ENCODE measurements around the gene ANXA6.

DNA sequence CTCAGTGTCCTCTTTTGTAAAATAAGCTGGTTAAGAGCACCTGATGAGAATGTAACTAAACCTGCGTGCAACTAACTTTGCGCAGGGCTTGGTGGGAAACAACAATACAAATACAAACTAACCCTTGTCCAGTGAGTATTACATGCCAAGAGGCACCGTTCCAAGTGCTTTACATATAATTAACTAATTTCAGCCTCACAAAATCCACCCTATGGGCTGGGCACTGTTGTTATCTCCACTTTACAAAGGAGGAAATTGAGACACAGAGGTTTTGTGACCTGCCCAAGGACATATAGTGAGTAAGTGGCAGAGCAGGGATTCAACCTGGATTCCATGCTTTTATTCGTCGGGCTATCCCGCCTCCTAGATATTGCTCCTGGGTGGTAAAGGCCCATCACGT lies 50.5 kb downstream of the ANXA6 start:
- TF ChIP-seq, protein P1, sequence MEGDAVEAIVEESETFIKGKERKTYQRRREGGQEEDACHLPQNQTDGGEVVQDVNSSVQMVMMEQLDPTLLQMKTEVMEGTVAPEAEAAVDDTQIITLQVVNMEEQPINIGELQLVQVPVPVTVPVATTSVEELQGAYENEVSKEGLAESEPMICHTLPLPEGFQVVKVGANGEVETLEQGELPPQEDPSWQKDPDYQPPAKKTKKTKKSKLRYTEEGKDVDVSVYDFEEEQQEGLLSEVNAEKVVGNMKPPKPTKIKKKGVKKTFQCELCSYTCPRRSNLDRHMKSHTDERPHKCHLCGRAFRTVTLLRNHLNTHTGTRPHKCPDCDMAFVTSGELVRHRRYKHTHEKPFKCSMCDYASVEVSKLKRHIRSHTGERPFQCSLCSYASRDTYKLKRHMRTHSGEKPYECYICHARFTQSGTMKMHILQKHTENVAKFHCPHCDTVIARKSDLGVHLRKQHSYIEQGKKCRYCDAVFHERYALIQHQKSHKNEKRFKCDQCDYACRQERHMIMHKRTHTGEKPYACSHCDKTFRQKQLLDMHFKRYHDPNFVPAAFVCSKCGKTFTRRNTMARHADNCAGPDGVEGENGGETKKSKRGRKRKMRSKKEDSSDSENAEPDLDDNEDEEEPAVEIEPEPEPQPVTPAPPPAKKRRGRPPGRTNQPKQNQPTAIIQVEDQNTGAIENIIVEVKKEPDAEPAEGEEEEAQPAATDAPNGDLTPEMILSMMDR (IDR thresholded peaks at IDR 0.05), result no peak
- TF ChIP-seq POLR2A (IDR thresholded peaks at IDR 0.05), result no peak

Measured in esophagus squamous epithelium (tissue), 4 donors.